Keratinocyte (primary cell): ENCODE results near the gene PANK1.

Source experiments
- CTCF ChIP-seq, 3 experiments: IDR thresholded peaks in 1 of 3; conservative IDR thresholded peaks in 1 of 3; optimal IDR thresholded peaks in 1 of 3; 2 replicates in 2 of 3; 3 replicates in 1 of 3; pipeline versions ENCODE3 to v1.5.1; 2011; ENCODE audit warnings: low read length in 3 of 3, mild to moderate bottlenecking in 3 of 3, moderate library complexity in 2 of 3, control low read depth in 1 of 3, inconsistent platforms in 1 of 3; ENCODE audit not compliant: insufficient read depth in 2 of 3; ENCODE audit errors: extremely low read depth in 1 of 3
- EZH2 ChIP-seq: IDR thresholded peaks from one replicate; pipeline ENCODE4 v1.6.1; 2012; ENCODE audit warnings: inconsistent platforms, mild to moderate bottlenecking, low read length, moderate library complexity

- TF ChIP-seq CTCF (optimal IDR thresholded peaks at IDR 0.05 in 1 of 3, IDR thresholded peaks at IDR 0.05 in 1 of 3, conservative IDR thresholded peaks at IDR 0.05 in 1 of 3; ENCODE audit: extremely low read depth in 1 of 3, insufficient read depth in 2 of 3, low read length in 3 of 3) (no peak), EZH2 (no peak)
Measured at GRCh38 chr10:89550509-89550908, 94.5 kb downstream of the PANK1 start.
